NCI-H1417 (cell line): ENCODE measurements around the gene IGFL1.
A peak's percentile ranks its signal among the peaks of the same experiment; 100 is the strongest.
"Not testable (repeated sequence)": the region's sequence is repeated elsewhere in the genome, so short reads cannot be mapped to it uniquely, and the experiment has no call there.

Source experiments
- DNase-seq, 3 experiments: peaks; one replicate each; lab custom pipeline; 2025; lab: John Stamatoyannopoulos, UW

Gene IGFL1

GRCh38 chr19:46225558-46226004, 4.0 kb upstream of the IGFL1 start:
- no peak for DNase-seq

DNA sequence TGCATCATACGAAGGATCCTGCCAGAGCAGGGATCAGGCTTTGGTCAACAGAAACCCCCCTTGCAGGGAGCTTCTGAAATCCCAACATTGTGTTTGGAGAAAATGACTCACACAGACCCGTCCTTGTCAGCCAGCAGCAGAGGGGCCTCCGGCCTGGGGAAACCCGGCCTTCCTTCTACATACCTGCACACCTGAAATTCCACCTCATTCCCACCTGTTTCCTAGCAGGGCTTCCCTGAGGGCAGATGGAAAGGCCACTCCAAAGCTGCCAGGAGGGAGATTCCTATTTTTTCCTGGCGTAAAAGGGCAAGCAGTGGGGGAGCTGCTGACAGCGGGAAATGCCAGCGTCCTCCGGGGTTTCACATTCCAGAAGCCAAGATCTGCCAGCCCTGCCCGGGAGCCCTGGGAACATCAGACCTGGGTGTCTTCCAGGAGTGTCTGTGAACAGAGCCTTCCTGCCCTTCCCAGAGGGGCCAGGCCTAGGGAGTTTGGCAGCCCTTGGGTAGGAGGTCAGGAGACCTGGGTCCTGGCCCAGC, 3.0 kb upstream of the IGFL1 start:
- no peak for DNase-seq

- no peak for DNase-seq
Observed at GRCh38 chr19:46232029-46232428, 2.5 kb downstream of the IGFL1 start.

DNA sequence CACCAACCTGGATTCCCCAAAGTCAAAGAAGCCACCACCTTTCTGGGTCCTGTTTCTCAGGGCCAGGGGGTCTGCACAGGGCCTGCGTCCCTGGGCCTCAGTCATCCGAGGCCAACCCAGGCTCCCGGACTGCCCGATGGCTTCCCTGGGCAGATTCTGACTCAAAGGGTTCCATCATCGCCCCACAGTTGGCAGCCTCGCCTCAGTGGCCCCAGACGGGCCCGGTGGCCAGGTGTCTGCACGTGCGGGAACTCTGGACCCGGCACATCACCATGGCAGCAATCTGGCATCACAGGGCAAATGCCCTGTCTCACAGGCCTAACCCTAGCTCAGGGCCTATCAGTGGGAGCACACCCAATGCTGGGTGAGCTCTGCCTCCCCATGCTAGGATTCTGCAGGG, 2.9 kb downstream of the IGFL1 start:
- DNase-seq, result no peak

DNA sequence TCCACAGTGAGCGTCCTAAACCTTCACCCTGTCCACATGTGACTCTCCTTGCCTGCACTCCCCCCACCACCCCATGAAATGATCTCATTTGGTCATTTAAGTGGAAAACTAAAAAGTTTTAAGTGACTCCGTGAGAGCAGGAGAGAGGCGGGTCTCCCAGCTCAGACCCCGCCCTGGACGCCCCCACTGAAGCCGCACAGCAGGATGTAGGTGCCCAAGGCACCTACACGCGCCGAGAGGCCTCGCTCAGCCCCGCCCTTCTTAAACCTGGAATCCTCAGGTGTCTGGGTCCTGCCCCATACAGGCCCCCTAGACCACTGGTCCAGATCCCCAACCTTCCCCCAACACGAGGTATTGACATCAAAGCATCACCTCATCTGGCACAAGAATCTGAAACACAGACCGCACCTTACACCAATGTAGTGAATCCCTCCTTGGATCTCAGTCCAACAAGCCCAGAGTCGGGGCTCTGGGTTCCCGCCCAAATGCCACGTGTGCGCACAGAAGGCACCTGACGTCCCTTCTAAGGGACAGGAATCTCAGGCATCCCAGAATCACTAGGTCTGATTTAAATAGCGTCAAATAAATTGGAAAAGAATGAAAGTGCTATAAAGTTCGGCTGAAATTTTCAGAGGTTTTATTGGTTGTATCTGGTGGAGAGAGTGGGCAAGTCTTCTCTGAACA, 3.5 kb downstream of the IGFL1 start:
- DNase-seq, result no peak

DNA sequence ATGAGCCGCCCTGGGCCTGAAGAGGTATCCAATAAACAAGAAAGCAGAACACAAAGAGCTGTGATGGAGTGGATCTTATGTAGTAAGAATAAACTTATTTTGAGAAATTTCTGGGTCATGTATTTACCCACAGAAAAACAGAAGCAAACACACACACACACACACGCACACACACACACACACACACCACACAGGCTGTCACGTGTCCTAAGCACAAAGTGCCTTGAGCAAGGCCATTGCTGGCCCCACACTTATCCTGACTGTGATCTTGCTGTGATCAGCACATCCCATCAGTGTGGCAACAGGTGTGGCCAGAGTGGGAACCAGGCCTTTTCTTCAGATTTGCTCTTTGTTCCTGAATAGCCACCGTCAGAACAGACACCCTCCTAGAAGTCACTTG, 4.3 kb downstream of the IGFL1 start:
- not testable (repeated sequence) for DNase-seq

DNA sequence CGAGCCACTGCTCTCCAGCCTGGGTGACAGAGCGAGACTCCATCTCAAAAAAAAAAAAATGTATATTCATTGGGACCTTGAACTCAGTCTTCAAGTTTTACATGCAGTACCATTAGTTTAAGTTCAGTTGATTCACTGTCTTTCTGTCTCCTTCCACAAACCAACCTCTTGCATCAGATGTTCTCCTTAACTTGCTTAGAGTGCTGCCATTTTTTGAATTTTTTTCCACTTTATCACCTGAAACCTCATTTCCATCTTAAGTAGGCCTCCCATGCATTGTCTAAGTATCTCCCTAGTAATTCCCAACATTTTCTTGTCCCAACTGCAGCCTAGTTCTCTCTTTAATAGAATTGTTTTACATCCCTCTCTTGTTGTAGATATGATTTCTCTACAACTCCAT, 8.6 kb downstream of the IGFL1 start:
- DNase-seq, result not testable (repeated sequence)

DNA sequence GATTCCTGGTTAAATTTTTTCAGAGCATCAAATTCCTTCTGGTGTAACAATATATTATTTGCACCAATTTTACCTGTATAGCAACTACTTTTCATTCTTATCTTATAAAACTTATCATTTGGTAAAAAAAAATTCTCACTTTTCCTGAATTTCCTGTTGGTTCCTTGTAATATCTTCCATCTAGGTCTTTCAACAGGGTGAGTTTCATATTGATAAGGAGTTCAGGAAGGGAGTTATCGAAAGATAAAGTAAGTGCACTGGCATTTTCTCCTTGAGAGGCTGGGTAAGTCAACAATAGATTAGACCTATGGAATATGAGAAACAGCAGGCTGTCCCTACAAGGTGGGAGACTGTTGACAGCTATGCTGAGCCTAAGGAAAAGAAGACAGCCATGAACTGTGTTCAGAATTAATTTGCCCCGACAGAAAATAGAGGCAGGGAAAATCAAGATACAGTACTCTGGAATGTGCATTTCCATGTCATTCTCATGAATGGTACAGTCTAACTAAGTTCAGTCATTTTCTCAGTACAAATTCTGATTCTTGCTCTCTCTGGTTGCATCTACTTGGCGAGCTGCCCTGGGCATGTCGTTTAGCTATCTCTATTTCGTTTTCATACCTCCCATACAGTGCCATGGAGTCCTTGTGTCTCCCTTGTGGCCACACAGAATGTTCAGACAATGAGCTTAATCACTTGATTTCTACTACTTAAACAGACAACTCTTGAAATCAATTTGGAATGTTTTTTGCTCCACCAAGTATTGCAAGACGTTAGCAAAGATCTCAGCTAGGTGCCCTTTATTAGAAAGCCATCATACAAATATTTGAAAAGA, 9.9 kb downstream of the IGFL1 start:
- DNase-seq, result no peak

- peak in 1 of 3 experiments; percentile 48 for DNase-seq
Observed at GRCh38 chr19:46240693-46241092, 11.2 kb downstream of the IGFL1 start.

DNA sequence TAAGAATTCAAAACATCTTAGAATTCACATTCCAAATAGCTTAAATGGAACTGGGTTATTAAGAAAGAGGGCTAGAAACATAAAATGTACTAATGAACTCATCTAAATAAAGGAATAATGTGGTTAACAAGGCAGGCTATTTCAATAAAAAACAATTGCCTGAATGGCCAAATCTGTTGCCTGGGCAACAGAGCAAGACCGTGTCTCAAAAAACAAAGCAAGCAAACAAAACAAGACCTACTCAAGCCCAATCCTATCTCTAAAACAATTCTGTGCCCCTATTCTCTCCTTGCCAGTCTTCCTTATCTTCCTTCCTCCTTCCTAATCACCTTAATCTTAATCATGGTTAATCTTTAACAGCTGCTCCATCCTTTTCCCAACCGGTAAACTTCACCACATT, 12.1 kb downstream of the IGFL1 start:
- DNase-seq, result peak in 1 of 3 experiments; percentile 14

- DNase-seq, result not testable (repeated sequence)
Observed at GRCh38 chr19:46243081-46243654, 13.6 kb downstream of the IGFL1 start.

- no peak for DNase-seq
Observed at GRCh38 chr19:46250076-46250735, 20.7 kb downstream of the IGFL1 start.

- DNase-seq, result no peak
Observed at GRCh38 chr19:46251416-46251815, 21.9 kb downstream of the IGFL1 start.

DNA sequence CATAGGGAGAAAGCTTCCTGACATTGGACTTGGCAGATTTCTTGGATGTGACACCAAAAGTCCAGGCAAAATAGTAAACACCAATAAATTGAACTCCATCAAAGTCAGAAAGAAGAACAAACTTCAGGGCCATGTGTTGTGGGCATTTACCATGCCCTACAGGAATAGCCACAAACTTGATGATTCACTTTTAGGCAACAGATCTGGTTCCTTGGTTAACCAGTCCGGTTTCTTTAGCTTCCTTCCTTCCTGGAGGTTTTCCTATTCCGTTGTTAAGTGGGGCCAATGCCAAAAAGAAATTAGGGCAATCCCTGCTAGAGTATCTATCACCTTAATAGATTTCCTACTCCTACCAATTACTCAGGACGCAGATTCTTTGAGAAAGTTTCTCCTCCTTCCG, 25.2 kb downstream of the IGFL1 start:
- DNase-seq, result no peak

DNA sequence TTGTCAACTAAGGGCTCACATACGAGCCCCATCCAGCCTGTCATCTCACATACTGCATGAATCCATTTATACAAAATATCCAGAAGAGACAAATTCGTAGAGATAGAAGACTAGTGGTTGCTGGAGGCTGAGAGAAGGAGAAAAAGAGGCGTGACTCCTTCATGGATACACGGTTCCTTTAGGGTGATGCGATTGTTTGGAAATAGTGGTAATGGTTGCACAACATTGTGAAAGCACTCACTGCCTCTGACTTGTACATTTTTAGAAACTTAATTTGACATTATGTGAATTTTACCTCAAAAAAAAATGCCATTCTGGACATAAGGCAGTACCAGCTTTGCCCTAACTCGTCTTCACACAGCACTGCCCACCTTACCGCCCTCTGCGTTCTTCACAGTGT, 27.3 kb downstream of the IGFL1 start:
- DNase-seq, result no peak

- DNase-seq, result not testable (repeated sequence)
Observed at GRCh38 chr19:46261501-46261900, 32.0 kb downstream of the IGFL1 start.

- DNase-seq, result peak in 2 of 3 experiments; percentile 26 to 76
Observed at GRCh38 chr19:46262684-46263296, 33.2 kb downstream of the IGFL1 start.

- not testable (repeated sequence) for DNase-seq
Observed at GRCh38 chr19:46264801-46265200, 35.3 kb downstream of the IGFL1 start.

GRCh38 chr19:46265217-46265828, 35.8 kb downstream of the IGFL1 start:
- DNase-seq, result peak; percentile 67 to 91 (median 84)

GRCh38 chr19:46269101-46269500, 39.6 kb downstream of the IGFL1 start:
- DNase-seq, result no peak
